GM10847 (cell line): ENCODE results near the gene TNS3.

ENCODE experiments used
- POLR2A ChIP-seq: IDR thresholded peaks from 2 replicates; pipeline ENCODE4 v1.6.1; 2011; ENCODE audit not compliant: insufficient read length; ENCODE audit errors: extremely low read depth

The TNS3 gene

DNA sequence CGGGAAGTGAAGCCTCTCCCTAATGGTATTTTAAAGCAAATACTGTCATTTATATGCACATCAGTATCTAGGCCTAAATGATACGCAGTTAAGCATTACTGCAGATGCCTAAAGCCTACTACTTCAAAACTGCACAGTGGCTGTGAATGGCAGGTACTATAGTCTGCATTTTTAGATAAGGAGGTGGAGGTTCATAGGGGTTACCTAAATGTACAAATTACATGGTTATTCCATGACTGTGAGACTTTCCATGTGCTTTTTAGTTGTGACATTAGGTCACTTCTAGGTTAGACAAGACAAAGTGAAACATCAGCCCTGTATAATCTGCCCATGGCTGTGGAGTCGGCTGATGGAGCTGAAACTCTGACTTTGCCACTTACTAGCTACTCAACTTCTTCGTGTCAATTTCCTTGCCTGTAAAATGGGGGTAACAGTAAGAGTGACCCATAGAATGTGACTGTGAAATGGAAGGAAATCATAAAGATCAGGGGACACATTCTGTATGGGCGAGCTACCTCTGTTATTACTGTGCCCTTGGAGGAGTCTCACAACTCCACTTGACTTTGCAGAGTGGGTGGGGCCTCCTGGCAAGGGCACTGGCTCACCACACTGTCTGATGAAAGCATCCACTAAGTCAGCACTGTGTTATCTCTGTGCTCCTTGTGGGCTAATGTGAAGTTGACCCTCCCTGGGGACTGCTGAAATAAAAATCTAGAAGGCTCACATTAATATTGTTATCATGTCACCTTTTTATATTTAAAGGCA is 239.4 kb downstream of the TNS3 start:
- TF ChIP-seq POLR2A, result no peak

DNA sequence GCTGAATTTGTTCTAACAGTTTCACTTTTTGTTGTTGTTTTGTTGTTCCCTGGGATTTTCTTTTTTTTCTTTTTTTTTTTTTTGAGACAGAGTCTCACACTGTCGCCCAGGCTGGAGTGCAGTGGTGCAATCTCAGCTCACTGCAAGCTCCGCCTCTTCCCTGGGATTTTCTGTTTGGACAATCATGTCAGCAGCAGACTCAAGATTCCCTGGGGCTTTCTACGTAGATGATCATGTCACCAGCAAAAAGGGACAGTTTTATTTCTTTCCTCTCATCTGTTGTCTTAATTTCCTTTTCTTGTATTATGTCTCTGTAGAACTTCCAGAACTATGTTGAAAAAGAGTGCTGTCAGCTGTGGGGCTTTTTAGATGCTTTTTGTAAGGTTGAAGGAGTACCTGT is 241.4 kb downstream of the TNS3 start:
- TF ChIP-seq POLR2A, result no peak

DNA sequence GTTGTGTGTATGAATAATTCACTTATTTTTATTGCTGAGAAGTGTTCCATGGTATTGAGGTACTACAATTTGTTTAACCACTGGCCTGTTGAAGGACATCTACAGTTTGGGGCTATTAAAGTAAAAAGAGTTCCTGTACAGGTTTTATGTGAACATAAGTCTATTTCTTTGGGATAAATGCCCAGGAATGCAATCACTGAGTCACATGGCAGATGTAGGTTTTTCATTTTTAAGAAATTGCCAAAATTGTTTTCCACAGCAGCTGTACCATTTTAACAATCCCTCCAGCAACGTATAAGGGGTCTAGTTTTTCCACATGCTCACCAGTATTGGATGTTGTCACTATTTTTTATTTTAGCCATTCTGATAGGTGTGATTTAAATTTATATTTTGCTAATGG is 243.9 kb downstream of the TNS3 start:
- no peak for TF ChIP-seq POLR2A

DNA sequence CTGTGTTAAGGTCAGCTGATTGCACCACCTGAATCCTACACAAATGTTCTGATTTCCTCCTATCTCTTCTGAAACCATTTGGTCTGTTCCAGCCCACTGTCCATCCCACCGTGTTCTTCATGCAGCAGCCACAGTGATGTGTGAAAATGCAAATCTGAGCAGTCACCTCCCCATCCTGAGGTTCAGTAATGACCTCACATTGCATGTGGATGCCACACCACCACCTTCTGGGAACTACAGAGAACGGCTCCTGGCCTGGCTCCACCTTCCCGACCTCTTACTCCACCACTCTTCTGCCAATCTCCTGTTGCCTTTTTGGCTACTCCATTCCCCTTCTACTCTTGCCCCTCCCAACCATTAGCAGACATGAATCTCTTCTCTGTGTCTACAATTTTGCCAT is 244.4 kb downstream of the TNS3 start:
- no peak for TF ChIP-seq POLR2A

DNA sequence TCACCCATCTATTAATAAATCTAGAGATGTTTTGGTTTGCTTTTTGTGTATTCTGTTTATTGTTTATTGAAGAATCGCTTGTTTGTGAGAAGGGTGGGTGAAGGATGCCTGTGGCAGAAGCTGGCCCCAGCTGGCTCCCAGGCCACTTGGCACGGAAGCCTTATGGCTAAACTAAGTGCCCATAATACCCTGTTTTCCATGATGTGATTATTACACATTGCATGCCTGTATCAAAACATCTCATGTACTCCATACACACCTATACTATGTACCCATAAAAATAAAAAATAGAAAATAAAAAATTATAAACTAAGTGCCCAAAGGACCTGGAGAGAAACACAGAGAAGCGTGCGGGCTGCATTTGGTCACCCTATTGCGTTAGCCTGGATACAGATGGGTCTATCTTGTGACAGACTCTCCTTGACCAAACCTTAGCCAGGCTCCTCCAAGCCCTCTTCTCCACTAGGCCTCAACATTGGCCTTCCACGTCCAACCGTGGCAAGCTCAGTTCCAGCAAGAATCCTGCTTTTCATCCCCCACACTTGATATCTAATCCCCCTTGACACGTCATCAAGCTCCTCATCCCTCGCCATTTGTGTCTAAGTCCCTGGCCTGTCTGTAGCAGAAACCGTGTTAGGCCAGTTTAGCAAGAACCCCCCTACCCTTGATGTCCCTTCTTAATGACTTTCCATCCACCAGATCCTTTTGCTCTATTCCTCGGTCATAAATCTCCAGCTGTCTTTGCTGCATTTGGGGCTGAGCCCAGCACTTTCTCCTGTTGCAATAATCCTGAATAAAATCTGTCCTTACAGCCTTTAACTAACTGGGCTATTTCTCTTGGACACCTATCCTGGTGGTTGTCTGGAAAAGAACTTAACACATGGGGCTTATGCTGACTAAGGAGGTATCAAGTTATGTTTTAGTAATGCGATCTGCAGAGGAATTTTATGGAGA is 245.2 kb downstream of the TNS3 start:
- no peak for TF ChIP-seq POLR2A

DNA sequence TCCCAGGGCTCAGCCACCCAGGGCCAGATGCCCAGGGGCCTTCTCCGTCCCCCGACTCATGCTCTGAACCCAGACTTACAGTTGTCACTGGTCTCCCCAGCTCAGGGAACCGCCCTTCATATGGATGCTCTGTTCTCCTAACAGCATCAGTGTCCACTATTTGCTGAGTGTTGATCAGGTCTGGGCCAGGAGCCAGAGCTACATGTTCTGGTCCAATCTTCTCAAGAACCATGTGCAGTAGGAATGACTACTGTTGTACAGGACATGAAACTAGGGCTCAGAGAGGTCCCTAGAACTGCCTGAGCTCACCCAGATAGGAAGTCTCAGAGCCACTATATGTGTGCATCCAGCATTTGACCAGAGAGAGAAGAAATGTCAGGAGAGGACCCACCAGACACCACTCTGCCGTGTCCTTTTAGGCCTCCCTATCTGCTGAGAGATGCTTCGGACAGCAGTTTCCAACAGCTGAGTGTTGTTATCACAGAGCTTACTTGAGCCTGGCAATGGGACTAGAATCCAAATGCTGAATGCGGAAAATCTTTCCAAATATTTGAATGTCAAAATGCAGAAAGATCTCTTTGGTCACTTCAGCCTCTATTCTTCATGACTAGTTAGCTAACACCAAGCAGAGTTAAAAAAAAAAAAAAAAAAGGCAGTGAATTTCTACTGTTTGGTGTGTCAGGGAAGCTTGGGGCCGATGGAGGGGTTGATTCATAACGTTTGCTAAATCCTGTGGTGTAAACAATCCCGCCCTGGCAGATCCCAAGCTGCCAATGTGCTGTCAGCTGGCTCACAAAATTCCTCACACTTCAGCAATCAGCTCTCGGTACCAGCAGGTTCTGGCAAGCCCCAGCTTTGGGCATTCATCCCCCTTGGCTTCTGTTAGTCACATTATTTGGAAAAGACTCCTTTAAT is 246.1 kb downstream of the TNS3 start:
- no peak for TF ChIP-seq POLR2A

DNA sequence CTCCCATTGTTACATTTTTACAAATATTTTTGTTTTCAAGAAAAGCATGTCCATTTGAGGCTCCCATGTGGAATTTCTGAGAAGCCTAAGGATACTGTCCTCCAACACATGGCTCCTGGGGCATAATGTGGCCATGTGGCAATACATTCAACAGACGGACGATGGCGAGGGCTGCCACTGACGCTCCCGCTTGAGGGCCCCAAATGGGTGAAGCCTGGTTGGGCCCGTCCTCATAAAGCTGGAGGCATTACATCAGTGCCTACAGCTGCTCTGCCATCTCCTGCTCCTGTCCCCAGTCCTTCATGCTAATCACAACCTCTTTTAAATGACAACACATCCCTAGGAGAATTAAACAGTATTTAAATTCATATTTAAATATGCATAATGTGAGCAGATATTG is 246.8 kb downstream of the TNS3 start:
- TF ChIP-seq POLR2A, result no peak

DNA sequence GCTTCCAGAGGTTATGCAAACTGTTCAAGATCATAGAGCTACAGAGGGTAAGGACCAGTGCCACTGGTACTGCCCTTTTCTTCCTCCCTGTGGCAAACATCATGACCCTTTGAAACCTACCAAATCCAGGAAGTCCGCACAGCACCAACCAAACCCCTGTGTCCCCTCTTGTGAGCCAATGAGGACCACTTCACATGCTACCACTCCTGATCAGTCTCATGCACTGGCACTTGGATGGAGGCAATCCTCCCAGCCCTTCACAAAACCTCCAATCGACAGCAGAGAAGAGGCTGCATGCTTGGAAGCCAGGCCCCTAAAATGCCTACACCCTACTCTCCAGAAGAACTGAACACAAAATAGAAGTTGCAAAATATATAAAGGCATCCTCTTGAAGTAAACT is 248.0 kb downstream of the TNS3 start:
- TF ChIP-seq POLR2A, result no peak

DNA sequence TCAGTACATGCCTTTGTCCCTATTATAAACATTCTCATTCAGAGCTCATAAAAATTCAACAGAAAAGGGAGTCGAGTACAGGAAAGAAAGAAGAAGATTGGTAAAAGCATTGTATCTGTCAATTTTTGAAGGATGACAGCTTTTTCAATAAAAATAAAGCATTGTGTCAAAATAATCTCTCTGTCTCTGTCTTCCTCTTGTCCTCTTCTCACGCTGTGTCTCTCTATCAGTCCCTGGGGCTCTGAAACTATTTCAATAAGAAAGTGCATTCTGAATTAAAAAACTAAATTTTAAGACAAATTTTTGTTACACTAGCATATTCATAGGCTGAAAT is 248.4 kb downstream of the TNS3 start:
- TF ChIP-seq POLR2A, result no peak

DNA sequence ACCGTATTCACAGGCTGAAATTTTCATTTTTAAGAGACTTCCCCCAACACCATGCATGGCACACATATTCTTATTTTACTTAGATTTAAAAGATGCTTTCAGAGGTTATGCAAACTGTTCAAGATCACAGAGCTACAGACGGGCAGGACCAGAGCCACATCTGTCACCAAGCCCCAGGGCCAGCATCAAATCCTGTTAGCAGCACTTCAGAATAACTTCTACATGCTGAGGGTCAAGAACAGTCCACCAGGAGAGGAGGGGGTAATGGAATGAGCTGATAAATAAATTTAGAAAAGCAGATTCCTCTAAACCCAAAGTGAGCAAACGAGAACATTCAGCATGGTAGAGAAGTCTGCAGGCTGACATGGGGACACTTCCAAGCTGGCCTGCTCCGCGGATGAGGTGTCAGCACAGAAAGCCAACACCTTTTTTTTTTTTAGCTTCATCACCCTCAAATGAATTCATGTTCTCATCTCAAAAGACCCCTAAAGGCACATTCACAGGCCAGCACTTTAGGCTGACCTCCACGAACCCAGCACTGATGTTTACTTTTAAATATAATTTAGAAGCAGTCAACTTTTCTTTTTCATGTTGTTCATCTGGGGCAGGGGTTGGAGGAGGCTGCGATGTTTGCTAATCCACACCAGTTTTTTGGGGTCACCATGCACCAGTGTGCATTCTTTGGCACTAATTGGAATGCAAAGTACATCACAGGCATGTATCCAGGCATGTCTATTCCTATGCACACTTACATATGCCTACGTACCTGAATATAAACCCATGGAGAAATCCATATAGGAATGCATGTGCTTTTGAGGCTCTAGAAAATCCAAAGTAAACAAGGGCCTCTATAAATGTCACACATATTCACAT is 249.0 kb downstream of the TNS3 start:
- no peak for TF ChIP-seq POLR2A

DNA sequence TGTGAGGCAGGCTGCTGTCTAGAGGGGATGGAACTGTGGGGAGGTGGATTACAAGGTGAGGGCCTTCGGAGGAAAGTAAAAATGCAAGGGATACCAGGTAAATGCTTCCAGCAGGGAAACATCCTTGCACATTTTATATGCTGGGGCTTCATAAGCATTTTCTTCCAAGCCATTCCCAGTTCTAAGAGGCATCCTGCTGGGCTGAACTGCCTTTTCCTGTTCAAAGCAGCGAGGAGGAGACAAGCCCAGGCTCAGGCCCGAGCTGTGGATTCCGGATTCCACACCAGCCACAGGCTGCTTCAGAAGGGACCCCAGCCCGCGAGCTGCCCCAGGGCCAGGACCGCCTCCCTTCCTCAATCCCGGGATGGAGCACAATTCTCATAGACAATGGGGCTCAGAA is 249.7 kb downstream of the TNS3 start:
- no peak for TF ChIP-seq POLR2A

DNA sequence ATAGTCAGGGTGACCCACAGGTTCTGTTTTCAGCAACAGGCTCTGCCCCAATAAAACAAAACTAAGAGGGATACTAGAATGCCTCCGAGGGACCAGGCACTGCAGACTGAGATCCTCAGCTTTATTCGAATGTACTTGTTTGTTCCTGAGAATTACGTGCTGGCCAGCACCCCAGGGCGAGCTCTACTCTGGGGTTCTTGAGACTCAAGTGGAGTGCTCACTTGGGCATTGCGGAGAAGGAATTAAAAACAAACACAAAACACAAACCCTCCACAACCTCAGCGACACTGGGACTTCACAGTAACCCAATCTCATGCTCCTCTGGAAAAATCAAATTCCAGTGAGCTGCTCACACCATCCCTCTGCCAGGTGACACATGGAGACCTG is 250.7 kb downstream of the TNS3 start:
- TF ChIP-seq POLR2A, result no peak

DNA sequence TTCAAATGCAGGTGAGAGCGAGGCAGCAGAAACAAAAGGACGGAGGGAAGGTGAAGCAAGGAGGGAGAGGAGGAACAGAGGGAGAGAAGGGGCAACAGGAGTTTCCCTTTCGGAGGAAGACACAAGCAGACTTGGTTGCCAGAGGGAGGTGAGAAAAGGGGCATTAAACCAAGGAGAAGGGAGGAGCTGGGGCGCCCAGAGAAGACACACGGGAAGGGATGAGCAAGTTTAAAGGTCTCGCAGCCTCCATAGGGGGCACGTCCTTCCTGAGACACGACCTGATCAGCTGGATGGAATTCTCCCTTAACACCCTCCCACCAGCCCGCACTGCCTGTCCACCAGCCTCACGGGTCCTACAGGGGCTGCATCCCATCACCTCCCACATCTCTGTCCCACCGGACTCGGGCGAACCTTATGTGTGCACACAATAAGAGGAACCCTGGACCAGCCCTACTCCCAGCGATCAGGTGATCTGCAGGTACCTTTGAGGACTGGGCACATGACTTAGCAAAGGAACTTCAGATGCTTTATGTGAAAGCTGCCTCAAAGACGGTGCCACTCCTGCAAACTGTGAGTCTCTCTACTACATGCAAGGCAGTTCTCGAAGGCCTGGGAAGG is 251.2 kb downstream of the TNS3 start:
- no peak for TF ChIP-seq POLR2A

DNA sequence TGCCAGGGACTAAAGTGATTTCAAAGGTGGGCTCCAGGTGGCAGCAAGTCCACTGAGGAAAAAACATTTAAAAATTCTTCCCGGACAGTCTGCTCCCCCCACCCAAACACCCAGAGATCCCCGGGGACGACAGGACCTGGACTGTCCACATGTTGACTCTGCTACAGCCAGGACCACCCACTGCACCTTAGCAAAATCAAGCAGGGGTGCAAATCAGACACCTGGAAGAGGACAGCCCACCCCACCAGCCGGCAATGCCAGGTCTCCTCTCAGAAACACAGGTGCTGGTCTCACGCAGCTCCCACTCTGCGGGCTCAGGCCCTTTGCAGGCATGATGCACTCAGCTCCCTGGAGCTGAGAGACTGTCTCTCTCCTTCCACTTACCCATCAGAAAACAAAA is 251.9 kb downstream of the TNS3 start:
- TF ChIP-seq POLR2A, result no peak
